HG03060 (cell line): Measurements from ENCODE around the gene PALM3.
"Not testable (repeated sequence)": the region's sequence is repeated elsewhere in the genome, so short reads cannot be mapped to it uniquely, and the experiment has no call there.

Source experiments
- ATAC-seq: cut with Tn5 transposase; IDR thresholded peaks from one replicate; pipeline ENCODE4 v1.9.1; 2021; ENCODE audit warnings: low read depth, moderate number of reproducible peaks; ENCODE audit not compliant: unreplicated experiment

PALM3 gene

GRCh38 chr19:14062558-14062855 is 631 bp upstream of the PALM3 start:
- ATAC-seq = no peak

- no peak for ATAC-seq
Measured at GRCh38 chr19:14061081-14061749, 661 bp downstream of the PALM3 start.

- ATAC-seq = no peak
Measured at GRCh38 chr19:14059652-14060155, 2.2 kb downstream of the PALM3 start.

GRCh38 chr19:14059093-14059480 is 2.8 kb downstream of the PALM3 start:
- ATAC-seq = no peak

GRCh38 chr19:14058182-14059092 is 3.4 kb downstream of the PALM3 start:
- ATAC-seq = no peak

- no peak for ATAC-seq
Measured at GRCh38 chr19:14056741-14057356, 5.0 kb downstream of the PALM3 start.

- no peak for ATAC-seq
Measured at GRCh38 chr19:14056069-14056666, 5.7 kb downstream of the PALM3 start.

GRCh38 chr19:14055396-14055795 is 6.5 kb downstream of the PALM3 start:
- ATAC-seq = no peak

- no peak for ATAC-seq
Measured at GRCh38 chr19:14054721-14055120, 7.2 kb downstream of the PALM3 start.

GRCh38 chr19:14054099-14054498 is 7.8 kb downstream of the PALM3 start:
- no peak for ATAC-seq

- ATAC-seq = no peak
Measured at GRCh38 chr19:14053500-14053899, 8.4 kb downstream of the PALM3 start.

- no peak for ATAC-seq
Measured at GRCh38 chr19:14053032-14053431, 8.8 kb downstream of the PALM3 start.

GRCh38 chr19:14052470-14052869 is 9.4 kb downstream of the PALM3 start:
- ATAC-seq = no peak

GRCh38 chr19:14051980-14052379 is 9.9 kb downstream of the PALM3 start:
- ATAC-seq = no peak

- not testable (repeated sequence) for ATAC-seq
Measured at GRCh38 chr19:14050961-14051360, 10.9 kb downstream of the PALM3 start.

GRCh38 chr19:14050512-14050911 is 11.4 kb downstream of the PALM3 start:
- no peak for ATAC-seq

- ATAC-seq = no peak
Measured at GRCh38 chr19:14048443-14049153, 13.3 kb downstream of the PALM3 start.

- not testable (repeated sequence) for ATAC-seq
Measured at GRCh38 chr19:14047866-14048265, 14.0 kb downstream of the PALM3 start.

- ATAC-seq = not testable (repeated sequence)
Measured at GRCh38 chr19:14042659-14043608, 18.9 kb downstream of the PALM3 start.
